Suprapubic skin (tissue), 4 donors: ENCODE measurements around the gene ZNF784.

ENCODE experiments used
- CTCF ChIP-seq, 2 donors: fragments of 200-600 bp in 1 of 2; fragments of 450-650 bp in 1 of 2; sonication (generic) in 1 of 2; IDR thresholded peaks; one replicate each; pipeline ENCODE4 v1.5.1; 2016 to 2019; ENCODE audit warnings: antibody characterized with exemption in 2 of 2, mild to moderate bottlenecking in 1 of 2, moderate library complexity in 1 of 2
- EP300 ChIP-seq: sonication (generic); formaldehyde crosslinking; IDR thresholded peaks from one replicate; pipeline ENCODE4 v1.6.1; 2017; ENCODE audit warnings: antibody characterized with exemption
- POLR2AphosphoS5 ChIP-seq, 3 donors: sonication (generic); formaldehyde crosslinking; IDR thresholded peaks; one replicate each; pipeline ENCODE4 v1.6.1; 2017; ENCODE audit warnings: antibody characterized with exemption in 3 of 3

- no peak for TF ChIP-seq CTCF (IDR thresholded peaks at IDR 0.05)
- TF ChIP-seq POLR2AphosphoS5 (IDR thresholded peaks at IDR 0.05): peak in 1 of 3 donors; percentile 29
- no peak for TF ChIP-seq EP300
Measured at GRCh38 chr19:55624109-55625003, at the start of gene ZNF784.
